MM.1S (cell line): ENCODE measurements around the gene PTPRZ1.

ENCODE experiments used
- CTCF ChIP-seq: fragments of 300-600 bp; sonication (generic); IDR thresholded peaks from 2 replicates; pipeline ENCODE4 v1.5.1; 2016; ENCODE audit warnings: antibody characterized with exemption, low read length, mixed read lengths
- EZH2 ChIP-seq: fragments of 300-600 bp; sonication (generic); optimal IDR thresholded peaks from 2 replicates; pipeline ENCODE3; 2017; ENCODE audit warnings: low read depth, mild to moderate bottlenecking, antibody characterized with exemption, low read length, mixed read lengths

- TF ChIP-seq CTCF (no peak), EZH2 (no peak)
Observed at GRCh38 chr7:121887634-121888033, 14.7 kb downstream of the PTPRZ1 start.
